Measurements from ENCODE around the gene FABP3. TPM values are rescaled to one million over a fixed set of nuclear protein-coding genes. Genes with fewer than 3 reads are reported as not detected.
A peak's percentile ranks its signal among the peaks of the same experiment; 100 is the strongest.

The FABP3 gene
- total and polyA plus RNA-seq, 2 experiments from 2014 or later, result 19.3 to 50.2 TPM

- peaks cover 10% of the 10 kb centered on the region; the same call in 1 of the 2 replicates for H3K27me3 ChIP-seq (ENCODE audit: insufficient read depth)
- ATAC-seq (no peak), DNase-seq (ENCODE audit: low spot score) (no peak)
- H4K20me1 ChIP-seq (replicated peaks; ENCODE audit: insufficient read depth), result peaks cover 5% of the 10 kb centered on the region; the same call in 1 of the 2 replicates
- H3K4me3 ChIP-seq, result no peak overlapping the region
- no peak overlapping the region for H2AFZ ChIP-seq
- H3K27ac ChIP-seq (ENCODE audit: low read depth), result no peak overlapping the region
- H3K9me3 Mint-ChIP-seq, result no peaks in the 10 kb centered on the region
- peaks cover 23% of the 10 kb centered on the region for H3K4me1 ChIP-seq (ENCODE audit: insufficient read depth)
- peaks cover 12% of the 10 kb centered on the region for H3K79me2 ChIP-seq (replicated peaks; ENCODE audit: insufficient read depth)
- H3K4me3 Mint-ChIP-seq, result peak overlapping the region; percentile 23; the same call in 1 of the 3 replicates
- H3K4me2 ChIP-seq, result 0 out of 2 replicates have a peak overlapping the region, but pooled peaks have one; percentile 97
- H3F3A ChIP-seq (replicated peaks; ENCODE audit: low read depth), result 0 out of 2 replicates have a peak, but pooled peaks cover 2% of the 10 kb centered on the region
- H3K27me3 Mint-ChIP-seq (ENCODE audit: insufficient read depth, low read depth, poor library complexity), result peaks cover 27% of the 10 kb centered on the region
- TF ChIP-seq REST (IDR thresholded peaks at IDR 0.05; ENCODE audit: unreplicated experiment) (no peak), ZNF462 (CRISPR knock-in tag; IDR thresholded peaks at IDR 0.05) (no peak), NANOG (IDR thresholded peaks at IDR 0.05; ENCODE audit: borderline replicate concordance) (no peak), POLR2AphosphoS5 (IDR thresholded peaks at IDR 0.05; ENCODE audit: low read depth) (no peak), CTCF (conservative IDR thresholded peaks at IDR 0.05; ENCODE audit: low read depth in 2 of 2) (no peak), EZH2 (IDR thresholded peaks at IDR 0.05; ENCODE audit: low read depth, unreplicated experiment) (no peak), ZNF331 (CRISPR knock-in tag; IDR thresholded peaks at IDR 0.05; ENCODE audit: low read depth) (no peak), STAT1 (IDR thresholded peaks at IDR 0.05; ENCODE audit: unreplicated experiment) (no peak), CREB1 (CRISPR knock-in tag; IDR thresholded peaks at IDR 0.05; ENCODE audit: low read depth) (no peak), EZH2phosphoT487 (IDR thresholded peaks at IDR 0.05; ENCODE audit: unreplicated experiment) (no peak), ETS1 (IDR thresholded peaks at IDR 0.05) (no peak), JUNB (IDR thresholded peaks at IDR 0.05; ENCODE audit: unreplicated experiment) (no peak), ZNF114 (CRISPR knock-in tag; IDR thresholded peaks at IDR 0.05) (no peak)
- H3K9me2 ChIP-seq (ENCODE audit: insufficient read depth), result no peaks in the 10 kb centered on the region
- no peaks in the 10 kb centered on the region for H3K36me3 ChIP-seq (ENCODE audit: insufficient read depth)
- H3K4me1 Mint-ChIP-seq, result peaks cover 38% of the 10 kb centered on the region
- H3K27ac Mint-ChIP-seq, result no peak overlapping the region; the same call in 1 of the 2 replicates
- peaks cover 8% of the 10 kb centered on the region; the same call in 1 of the 3 replicates for H3K36me3 Mint-ChIP-seq (ENCODE audit: low read depth)
Observed at GRCh38 chr1:31415658-31416057, 42.8 kb upstream of the FABP3 start.
